A673 (cell line): ENCODE measurements around the gene ANKRD11.

ENCODE experiments used
- CTCF ChIP-seq: fragments of 300-800, 200-600 bp; sonication (generic); conservative IDR thresholded peaks from 2 replicates; pipeline ENCODE4 v1.5.1; 2017; ENCODE audit warnings: low read depth, mild to moderate bottlenecking, antibody characterized with exemption, low read length, moderate library complexity, mixed read lengths
- EZH2 ChIP-seq: fragments of 200-600 bp; sonication (generic); IDR thresholded peaks from 2 replicates; pipeline ENCODE4 v1.6.1; 2017; ENCODE audit warnings: borderline replicate concordance, low read depth, mild to moderate bottlenecking, mixed read lengths, antibody characterized with exemption, low read length; ENCODE audit not compliant: poor library complexity, severe bottlenecking

DNA sequence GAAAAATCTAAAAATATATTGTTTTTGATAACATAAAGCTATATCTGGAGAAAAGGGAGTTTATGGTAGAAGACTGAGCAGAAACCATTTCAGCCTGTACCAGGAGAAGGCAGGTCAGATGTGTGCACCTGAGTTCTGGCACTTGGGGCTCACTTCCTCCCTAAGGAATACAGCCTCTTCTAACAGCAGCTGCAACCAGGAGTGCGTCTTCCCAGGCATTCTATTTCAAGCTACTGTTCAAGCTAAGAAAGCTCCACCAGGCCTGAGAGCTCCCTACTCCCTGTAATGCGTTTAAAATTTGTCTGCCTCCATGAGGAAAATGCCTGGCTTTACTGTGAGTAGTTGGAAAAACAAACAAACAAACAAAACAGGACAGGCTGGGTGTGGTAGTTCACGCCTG lies 176.8 kb downstream of the ANKRD11 start:
- TF ChIP-seq CTCF (no peak), EZH2 (no peak)
